Lung (tissue), 12 donors: ENCODE results near the gene CNTFR. TPM values are rescaled to one million over a fixed set of nuclear protein-coding genes. Genes with fewer than 3 reads are reported as not detected.
A peak's percentile ranks its signal among the peaks of the same experiment; 100 is the strongest.

Source experiments
- ATAC-seq: fragments of 200-7000 bp; cut with Tn5 transposase; one replicate; pipeline ENCODE4 v1.9.1; 2020; ENCODE audit warnings: moderate number of reproducible peaks; ENCODE audit not compliant: insufficient read depth, low FRiP score
- DNase-seq, 3 donors: peaks; one replicate each; pipeline ENCODE4 v3.0.0-alpha.2; 2013 to 2017
- H3K27ac ChIP-seq, 2 donors: one replicate each; pipeline ENCODE4 v1.5.1; 2013; ENCODE audit warnings: mild to moderate bottlenecking in 2 of 2, moderate library complexity in 2 of 2, control low read depth in 1 of 2, inconsistent platforms in 1 of 2, low read depth in 1 of 2, low read length in 1 of 2
- H3K27me3 ChIP-seq, 3 donors: one replicate each; pipeline ENCODE4 v1.5.1; 2013; ENCODE audit warnings: low read length in 2 of 3; ENCODE audit not compliant: control insufficient read depth in 3 of 3, insufficient read depth in 3 of 3
- H3K36me3 ChIP-seq, 4 donors: one replicate each; pipeline ENCODE4 v1.5.1; 2013; ENCODE audit warnings: low read length in 4 of 4, mild to moderate bottlenecking in 1 of 4, moderate library complexity in 1 of 4; ENCODE audit not compliant: control insufficient read depth in 4 of 4, insufficient read depth in 4 of 4
- H3K4me1 ChIP-seq, 5 donors: one replicate each; pipeline ENCODE4 v1.5.1; 2013; ENCODE audit warnings: low read length in 5 of 5, mild to moderate bottlenecking in 2 of 5, moderate library complexity in 1 of 5; ENCODE audit not compliant: control insufficient read depth in 5 of 5, insufficient read depth in 5 of 5
- H3K4me3 ChIP-seq: one replicate; pipeline ENCODE4 v1.5.1; 2013; ENCODE audit warnings: mild to moderate bottlenecking, control low read depth, moderate library complexity
- H3K9ac ChIP-seq, 2 donors: one replicate each; pipeline ENCODE4 v1.5.1; 2013; ENCODE audit warnings: low read length in 2 of 2, control low read depth in 1 of 2; ENCODE audit not compliant: insufficient read depth in 1 of 2
- H3K9me3 ChIP-seq, 4 donors: one replicate each; pipeline ENCODE4 v1.5.1; 2013; ENCODE audit warnings: low read length in 3 of 4, mild to moderate bottlenecking in 1 of 4, moderate library complexity in 1 of 4; ENCODE audit not compliant: control insufficient read depth in 4 of 4, insufficient read depth in 3 of 4
- WGBS, 2 donors: extraction: QIAGEN DNeasy Blood & Tissue Kit; methylation state at CpG; one replicate each; pipeline ENCODE4 v1.1.7; 2013; 5-methylcytosine and 5-hydroxymethylcytosine counted together
- polyA plus RNA-seq, 2 donors: library from polyadenylated mRNA; stranded (reverse); fragments of 200-250 nt; gene quantifications; one replicate each; pipeline ENCODE4 v1.2.1, GENCODE V29; 2013
- total RNA-seq, 2 donors: library from RNA; depleted of rRNA in 1 of 2; stranded (reverse); fragments of >200 nt in 1 of 2; gene quantifications; one replicate each; pipeline ENCODE4 v1.2.1, GENCODE V29; 2014 to 2021
- TF ChIP-seq, protein P1 (sequence below): IDR thresholded peaks from 2 replicates; pipeline ENCODE4 v1.5.1; 2012; ENCODE audit warnings: mild to moderate bottlenecking; ENCODE audit errors: control extremely low read depth, extremely low read depth
- donor health status: control.
- donor health status: control.
- donor health status: Bipolar disorder and iron deficiency.
- donor health status: healthy.
- donor health status: DM: yes; HTN: yes; CAD: no.

The CNTFR gene
- total and polyA plus RNA-seq, 4 donors, result 0.42 to 3.3 (median 1.3) TPM

DNA sequence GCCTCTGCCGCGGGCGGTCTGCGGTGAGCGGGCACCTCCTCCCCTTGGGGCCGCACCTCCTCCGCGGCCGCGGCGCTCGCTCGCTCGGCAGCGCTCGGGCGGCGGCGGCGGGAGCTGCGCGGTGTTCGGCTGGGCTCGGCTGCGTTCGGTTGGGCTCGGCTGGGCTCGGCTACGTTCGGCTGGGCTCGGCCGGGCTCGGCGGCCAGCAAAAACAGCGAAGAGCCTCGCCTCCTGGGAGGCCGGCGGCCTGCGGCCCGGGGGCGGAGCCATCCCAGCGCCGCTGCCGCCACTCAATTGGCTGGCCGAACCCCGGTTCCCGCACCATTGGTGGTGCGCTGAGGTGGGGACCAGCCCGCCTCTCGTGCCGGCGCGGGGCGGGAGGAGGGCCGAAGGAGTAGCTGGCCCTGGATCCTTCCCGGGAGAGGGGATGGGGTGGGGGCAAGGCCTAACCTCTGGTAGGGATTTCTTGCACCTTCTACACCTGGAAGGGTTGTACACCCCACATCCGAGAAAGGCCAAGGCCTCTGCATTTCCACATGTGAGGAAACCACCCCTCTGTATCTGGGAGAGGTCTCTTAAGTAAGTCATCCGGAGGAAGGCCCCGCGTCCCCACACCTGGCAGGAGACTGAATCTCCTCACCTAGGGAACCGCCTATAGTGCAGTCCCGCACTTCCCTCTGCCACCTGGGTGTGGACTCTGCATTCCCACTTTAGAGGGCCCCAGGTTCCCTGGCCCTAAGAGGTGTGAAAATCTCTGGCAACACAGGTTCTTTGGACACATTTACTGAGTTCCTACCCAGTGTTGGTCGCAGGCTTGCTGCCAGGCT lies 66.3 kb downstream of the CNTFR start, which contains the start of gene ENHO:
TSS of gene ENHO (minus strand) at position 20 of the 827 bp plus-strand sequence. CDS start 1,295 bp downstream, outside the sequence.
- H3K9ac ChIP-seq, result peak within 1 kb of the TSS; percentile 55 to 58
- H3K36me3 ChIP-seq, result no peaks in the 10 kb centered on the region
- peaks cover 0 to 25% (median 7%) of the 10 kb centered on the region in 3 donors for H3K27me3 ChIP-seq
- TF ChIP-seq, protein P1, sequence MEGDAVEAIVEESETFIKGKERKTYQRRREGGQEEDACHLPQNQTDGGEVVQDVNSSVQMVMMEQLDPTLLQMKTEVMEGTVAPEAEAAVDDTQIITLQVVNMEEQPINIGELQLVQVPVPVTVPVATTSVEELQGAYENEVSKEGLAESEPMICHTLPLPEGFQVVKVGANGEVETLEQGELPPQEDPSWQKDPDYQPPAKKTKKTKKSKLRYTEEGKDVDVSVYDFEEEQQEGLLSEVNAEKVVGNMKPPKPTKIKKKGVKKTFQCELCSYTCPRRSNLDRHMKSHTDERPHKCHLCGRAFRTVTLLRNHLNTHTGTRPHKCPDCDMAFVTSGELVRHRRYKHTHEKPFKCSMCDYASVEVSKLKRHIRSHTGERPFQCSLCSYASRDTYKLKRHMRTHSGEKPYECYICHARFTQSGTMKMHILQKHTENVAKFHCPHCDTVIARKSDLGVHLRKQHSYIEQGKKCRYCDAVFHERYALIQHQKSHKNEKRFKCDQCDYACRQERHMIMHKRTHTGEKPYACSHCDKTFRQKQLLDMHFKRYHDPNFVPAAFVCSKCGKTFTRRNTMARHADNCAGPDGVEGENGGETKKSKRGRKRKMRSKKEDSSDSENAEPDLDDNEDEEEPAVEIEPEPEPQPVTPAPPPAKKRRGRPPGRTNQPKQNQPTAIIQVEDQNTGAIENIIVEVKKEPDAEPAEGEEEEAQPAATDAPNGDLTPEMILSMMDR, result no peak
- H3K4me1 ChIP-seq, result peaks cover 0 to 7% (median 3%) of the 10 kb centered on the region in 5 donors
- DNase-seq (peak; percentile 92 to 96 (median 96)), ATAC-seq (peak; percentile 100)
- H3K27ac ChIP-seq, result no peak within 1 kb of the TSS
- 4% methylated on average over 53 to 63 of the region's 63 CpGs for WGBS, 2 donors
- no peaks in the 10 kb centered on the region for H3K9me3 ChIP-seq
- peak within 1 kb of the TSS; percentile 25 for H3K4me3 ChIP-seq

DNA sequence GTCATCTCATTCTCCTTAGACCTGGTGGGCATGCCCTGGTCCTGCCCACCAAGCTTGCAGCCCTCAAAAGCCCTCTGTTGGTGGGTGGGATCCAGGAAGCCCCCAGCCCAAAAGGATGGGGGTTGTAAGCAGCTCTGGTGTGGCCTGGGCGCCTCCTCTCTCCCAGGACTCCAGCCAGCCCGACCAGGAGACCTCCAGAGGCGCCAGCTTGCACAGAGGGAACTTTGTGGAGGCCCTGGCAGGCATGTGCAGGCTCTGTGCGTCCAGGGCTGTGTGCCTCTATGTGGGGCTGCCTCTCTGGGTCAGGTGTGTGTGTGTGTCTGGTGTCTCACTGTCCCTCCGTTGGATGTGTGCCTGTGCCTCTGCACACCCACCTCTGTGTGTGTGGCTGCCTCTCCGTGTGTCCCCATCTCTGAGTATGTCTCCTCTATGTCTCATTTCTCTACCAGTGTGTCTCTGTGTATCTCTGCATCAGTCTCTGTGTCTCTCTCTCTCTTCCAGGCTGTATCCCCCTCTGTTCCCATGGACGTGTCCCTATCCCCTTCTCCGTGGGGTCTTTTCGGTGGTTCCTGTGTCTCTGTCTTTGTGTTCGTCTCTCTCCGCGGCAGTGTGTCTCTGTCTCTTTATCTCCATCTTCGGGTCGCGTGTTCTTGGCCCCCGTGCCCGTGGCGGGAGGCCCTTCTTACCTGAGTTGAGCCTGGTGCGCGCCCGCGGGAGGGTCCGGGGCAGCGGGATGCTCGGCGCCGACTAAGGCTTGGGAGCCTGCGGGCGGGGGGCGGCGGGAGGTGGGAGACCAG lies 67.2 kb downstream of the CNTFR start:
- Histone ChIP-seq H3K27me3 (peaks cover 0 to 25% (median 7%) of the 10 kb centered on the region in 3 donors), H3K9ac (peak overlapping the region; percentile 34 to 55), H3K4me3 (peak overlapping the region; percentile 25), H3K9me3 (no peaks in the 10 kb centered on the region), H3K4me1 (peaks cover 0 to 7% (median 3%) of the 10 kb centered on the region in 5 donors), H3K36me3 (no peaks in the 10 kb centered on the region), H3K27ac (no peak overlapping the region)
- ATAC-seq, result no peak
- DNase-seq, result peak in 1 of 3 donors; percentile 4
- TF ChIP-seq, protein P1, result no peak
- WGBS, 2 donors, result 21 to 27% methylated on average over 28 to 31 of the region's 31 CpGs

DNA sequence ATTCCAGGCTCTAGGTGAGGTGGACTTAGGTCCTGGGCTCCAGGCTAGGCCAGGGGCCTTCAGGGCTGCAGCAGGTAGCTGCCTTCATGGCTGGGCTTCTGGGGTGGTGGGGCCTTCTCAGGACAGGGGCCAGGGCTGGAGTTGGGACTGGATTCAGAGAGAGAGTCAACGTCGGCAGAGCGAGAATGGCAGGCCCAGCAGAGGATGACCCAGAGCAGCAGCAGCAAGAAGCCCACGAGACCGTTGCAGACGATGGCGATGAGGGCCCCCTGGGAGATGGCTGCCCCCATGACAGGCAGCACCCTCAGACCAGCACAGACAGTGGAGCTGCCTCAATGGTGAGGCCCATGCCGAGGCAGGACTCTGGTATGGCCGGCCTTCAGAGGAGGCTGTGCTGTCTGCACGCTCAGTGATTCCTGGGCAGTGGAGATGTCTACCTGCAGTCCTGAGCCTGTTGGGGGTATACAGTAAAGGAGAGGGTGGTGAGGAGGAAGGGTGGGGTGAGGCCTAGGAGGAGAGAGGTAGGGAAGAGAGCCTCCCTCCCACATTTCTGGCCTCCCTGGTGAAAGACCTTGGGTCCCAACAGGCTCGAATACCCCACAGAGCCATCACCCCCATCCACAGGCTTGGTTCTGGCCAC lies 68.0 kb downstream of the CNTFR start:
- TF ChIP-seq, protein P1, result no peak
- H3K27me3 ChIP-seq, result peaks cover 0 to 25% (median 7%) of the 10 kb centered on the region in 3 donors
- H3K4me1 ChIP-seq, result peaks cover 0 to 7% (median 3%) of the 10 kb centered on the region in 5 donors
- no peaks in the 10 kb centered on the region for H3K9me3 ChIP-seq
- H3K36me3 ChIP-seq, result no peaks in the 10 kb centered on the region
- DNase-seq (no peak), ATAC-seq (no peak)
- WGBS, 2 donors, result 96 to 97% methylated on average over 11 of the region's 11 CpGs
- no peak overlapping the region for H3K4me3 ChIP-seq
- no peak overlapping the region for H3K9ac ChIP-seq
- H3K27ac ChIP-seq, result no peak overlapping the region
